Stimulated activated CD4-positive, alpha-beta T cell treated with anti-CD3 and anti-CD28 coated beads, TNF-alpha, amount 100 ng/mL, for 24 hours (primary cell): ENCODE results near the gene TBC1D22A.

ENCODE experiments used
- DNase-seq, 3 experiments: peaks; one replicate each; pipeline ENCODE4 v3.0.0-alpha.2; 2020; ENCODE audit warnings: low read depth in 3 of 3

Gene TBC1D22A

DNA sequence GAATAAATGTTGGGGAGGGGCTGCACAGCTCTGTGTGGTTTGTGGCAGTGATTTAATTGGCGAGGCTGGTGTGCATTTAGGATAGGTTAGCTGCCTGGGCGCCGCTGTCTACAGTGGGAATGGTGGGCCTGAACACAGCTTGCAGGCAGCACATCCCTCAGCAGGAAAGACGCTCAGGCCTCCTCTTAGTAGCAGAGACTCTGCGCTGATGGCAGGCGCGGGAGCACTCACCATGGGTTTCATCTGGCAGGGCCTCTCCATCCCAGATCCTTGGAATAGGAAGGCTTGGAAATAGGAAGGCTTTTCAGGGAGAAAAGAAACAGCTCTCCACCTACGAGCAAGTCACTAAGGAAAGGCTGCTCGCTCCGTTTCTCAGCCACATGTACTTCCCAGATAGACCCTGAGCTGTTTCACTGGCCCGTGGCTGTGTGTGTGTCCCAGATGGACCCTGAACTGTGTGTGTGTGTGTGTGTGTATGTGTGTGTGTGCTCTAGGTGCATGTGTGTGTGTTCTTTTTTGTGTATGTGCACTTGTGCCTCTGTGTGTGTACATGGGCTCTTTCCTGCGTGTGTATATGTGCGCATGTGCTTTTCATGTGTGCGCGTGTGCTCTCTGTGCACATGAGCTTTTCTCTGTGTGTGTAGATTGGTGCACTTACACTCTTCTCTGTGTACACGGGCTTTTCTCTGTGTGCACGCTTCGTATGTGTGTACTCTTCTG lies 144.0 kb downstream of the TBC1D22A start:
- no peak for DNase-seq

DNA sequence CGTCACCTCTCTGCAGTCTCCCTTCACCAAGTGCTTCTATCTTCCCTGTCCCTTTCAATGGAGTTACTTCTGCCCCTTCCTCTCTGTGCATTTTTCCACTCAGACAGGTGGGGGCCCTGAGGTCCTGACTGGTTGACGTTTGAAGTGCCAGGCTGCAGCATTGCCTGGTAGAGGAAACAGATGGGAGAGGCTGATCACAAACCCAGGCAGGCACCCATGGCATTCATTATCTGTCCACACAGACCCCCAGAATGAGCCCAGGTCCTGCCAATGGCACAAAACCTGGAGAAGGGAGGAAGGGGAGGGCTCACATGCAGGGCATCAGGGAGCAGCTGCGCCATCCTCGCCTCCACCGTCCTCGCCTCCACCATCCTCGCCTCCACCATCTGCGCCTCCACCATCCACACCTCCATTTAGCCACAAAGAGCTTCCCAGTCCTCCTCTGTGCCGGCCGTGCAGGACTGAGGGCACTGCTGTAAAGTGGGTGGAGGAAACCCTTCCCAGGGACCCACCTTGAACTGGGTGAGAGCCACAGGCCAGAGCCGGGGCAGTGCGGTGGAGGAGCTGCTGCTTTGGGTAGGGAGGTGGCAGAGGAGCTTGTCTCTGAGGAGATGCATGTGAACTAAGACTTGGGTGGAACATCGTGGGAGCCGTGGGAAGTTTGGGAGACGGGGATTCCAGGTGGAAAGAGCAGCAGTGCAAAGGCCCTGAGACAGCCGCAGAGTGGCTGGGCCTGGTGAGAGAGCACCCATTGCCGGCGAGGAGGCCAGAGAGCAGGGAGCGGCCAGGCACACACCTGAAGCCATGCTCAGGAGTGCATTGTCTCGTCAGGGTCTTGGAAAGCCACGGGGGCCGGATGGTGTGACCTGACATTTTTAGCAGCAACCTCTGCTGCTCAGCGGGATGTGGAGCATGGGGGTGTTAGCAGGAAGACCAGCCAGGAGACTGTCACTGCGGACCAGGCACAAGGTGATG lies 145.1 kb downstream of the TBC1D22A start:
- no peak for DNase-seq

DNA sequence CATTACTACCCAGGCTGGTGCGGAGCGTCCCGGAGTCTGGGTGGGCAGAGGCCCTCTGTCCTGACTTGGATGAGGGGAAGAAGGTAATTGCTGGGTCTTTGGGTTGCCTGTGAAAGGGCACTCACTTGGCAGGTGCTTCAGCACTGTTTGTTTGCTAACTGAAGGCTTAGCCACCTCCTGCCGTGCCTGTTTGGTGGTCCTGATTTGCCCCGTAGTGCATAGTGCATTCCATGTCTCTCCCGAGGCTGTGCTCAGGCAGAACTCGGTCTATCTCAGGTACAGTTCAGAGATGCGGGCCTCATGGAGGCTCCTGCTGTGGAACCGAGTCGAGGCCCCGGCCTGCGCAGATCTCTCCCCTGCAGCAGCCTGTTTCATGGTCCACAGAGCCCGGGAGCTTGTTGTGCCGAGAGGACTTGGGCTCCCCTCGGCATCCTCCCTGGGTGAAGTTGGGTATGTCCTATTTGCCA lies 146.2 kb downstream of the TBC1D22A start:
- no peak for DNase-seq

DNA sequence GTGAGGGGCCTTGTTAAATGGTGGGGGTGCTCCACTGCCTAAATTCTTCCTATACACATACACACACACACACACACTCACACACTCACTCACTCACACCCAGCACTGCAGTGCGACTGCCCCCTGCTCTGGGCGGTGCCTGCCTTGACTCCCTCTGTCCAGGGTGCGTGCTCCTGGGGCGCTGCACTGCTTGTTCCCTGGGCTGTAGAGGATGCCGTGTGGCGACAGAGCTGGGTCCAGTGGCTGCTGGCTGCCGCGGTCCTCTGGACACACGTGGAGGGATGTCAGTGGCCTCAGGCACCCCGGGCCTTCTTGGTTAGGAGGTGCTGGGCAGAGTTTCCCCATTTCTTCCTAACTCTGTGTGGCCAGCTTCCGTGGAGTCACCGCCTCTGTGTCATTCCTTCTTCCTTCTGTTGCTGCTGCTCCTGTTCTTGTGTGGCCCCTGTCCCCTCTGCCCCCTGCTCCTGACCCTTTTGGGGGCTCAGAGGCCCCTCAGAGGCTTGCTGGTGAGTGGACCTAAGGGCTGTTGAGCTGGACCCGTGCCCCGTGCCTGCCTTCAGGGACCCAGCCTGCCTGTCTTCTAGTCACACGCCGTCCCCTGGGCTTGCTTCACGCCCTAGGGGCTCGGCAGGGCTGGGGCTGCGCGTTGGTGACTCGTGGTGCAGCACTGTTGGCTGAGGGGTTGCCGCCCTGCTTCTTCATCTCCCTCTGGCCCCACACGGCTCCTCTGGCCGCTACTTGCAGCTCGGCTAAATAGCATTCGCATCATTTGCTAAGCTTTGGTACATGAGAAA lies 147.0 kb downstream of the TBC1D22A start:
- no peak for DNase-seq

DNA sequence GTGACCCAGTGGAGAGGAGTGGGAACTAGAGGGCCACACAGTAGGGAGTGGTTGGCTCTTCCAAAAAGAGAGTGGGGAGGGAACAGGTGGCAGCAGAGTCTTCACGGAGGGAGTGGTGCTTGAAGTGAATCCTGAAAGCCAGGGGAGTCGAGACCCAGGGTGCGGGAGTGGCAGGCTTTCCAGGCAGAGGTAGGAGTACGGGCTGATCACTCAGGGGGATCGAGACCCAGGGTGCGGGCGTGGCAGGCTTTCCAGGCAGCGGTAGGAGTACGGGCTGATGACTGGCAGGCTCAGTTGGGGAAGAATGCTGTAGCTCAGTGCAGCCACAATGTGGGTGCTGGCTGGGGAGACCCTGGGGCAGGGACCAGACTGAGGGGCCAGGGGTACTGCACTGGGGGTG lies 148.2 kb downstream of the TBC1D22A start:
- no peak for DNase-seq

DNA sequence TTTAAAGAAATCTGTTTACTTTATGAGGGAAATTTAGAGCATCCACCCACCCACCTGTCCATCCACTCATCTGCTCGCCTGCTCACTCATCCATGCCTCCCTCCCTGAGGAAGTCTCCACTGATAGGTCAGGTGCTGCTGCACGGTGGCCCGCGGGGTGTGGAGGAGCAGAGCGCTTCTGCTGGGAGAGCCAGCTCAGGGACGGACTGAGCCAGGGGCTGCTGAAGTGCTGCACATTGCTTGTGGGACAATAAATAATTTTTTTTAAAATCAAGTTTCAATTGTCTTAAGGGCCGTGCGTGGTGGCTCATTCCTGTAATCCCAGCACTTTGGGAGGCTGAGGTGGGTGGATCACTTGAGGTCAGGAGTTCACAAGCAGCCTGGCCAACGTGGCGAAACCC lies 148.9 kb downstream of the TBC1D22A start:
- no peak for DNase-seq

DNA sequence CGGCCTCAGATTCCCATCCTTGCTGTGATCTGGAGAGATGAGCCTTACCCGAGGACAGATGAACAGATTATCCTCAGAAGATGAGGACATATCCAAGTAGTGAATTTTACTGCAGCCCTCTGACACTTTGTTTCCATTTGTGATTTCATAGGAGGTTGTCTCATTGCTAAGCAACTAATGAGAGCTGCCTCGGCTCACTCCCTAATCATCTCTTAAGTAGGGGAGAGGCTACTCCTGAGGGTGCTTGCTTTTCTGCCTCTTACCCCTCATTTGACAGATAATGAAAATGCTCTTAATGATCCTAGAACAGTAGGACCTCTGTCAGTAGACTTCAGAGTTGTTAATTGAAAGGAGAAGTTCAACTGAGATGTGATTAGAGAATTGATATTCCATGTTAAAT lies 150.9 kb downstream of the TBC1D22A start:
- DNase-seq, result no peak

DNA sequence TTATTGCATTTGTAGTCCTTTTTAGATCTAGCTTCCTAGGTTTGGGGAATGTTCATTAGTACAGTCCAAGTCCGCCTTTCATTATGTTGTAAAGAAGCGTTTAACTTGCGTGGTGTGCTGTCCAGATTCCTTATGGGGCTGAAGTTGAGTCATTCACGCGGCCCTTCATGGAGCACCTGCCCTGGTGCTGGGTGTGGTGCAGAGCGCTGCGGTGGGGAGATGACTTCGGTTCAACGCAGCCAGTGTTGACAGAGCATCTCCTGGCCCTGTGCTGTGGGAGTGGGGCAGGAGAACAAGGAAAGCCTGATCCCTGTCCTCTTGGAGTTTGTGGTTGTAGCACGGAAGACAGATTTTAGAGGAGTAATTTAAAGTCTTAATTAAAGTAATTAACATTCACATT lies 152.0 kb downstream of the TBC1D22A start:
- DNase-seq, result no peak

DNA sequence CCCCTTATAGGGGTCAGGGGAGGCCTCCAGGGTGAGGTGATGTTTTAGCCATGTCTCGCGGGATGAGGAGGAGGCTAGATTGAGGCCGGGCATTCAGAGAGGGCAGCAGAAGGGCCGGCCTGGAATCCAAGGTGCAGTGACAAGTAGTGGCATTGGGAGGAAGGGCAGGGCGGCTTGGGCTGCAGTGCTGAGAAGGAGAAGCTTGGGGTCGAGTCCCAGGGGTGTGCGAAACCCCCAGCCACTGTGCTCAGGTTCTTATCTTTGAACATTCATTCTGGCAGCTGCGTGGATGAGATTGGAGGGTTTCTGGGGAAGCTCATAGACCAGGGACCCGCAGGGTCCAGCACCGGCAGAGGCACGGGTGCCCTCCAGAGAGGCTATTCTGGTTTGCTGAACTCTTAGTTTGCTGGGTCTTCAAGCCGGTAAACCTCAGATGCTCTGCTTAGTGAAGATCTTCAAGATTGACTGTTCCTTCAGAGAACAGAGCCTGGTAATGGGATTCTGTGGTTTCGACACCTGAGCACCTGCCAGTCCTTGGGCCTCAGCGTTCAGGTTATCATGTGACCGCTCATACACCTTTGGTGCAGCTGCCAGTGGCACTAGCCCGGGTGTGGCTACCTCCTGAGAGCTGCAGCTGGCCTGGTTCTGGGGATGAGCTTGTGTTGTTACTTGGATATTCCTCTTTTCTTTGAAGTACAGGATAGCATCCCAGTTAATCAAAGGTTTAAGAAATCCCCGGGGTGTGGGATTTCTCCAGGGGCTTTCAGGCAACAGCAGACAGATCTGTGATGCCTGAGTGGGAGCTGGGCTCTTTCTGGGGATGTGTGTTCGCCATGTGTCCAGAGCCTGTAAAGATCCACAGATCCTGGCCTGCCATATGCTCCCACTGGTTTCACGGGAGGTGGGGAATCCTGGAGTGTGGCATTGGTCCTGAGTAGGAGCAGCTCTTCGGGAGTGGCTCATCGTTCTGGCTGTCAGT lies 152.8 kb downstream of the TBC1D22A start:
- DNase-seq, result no peak

DNA sequence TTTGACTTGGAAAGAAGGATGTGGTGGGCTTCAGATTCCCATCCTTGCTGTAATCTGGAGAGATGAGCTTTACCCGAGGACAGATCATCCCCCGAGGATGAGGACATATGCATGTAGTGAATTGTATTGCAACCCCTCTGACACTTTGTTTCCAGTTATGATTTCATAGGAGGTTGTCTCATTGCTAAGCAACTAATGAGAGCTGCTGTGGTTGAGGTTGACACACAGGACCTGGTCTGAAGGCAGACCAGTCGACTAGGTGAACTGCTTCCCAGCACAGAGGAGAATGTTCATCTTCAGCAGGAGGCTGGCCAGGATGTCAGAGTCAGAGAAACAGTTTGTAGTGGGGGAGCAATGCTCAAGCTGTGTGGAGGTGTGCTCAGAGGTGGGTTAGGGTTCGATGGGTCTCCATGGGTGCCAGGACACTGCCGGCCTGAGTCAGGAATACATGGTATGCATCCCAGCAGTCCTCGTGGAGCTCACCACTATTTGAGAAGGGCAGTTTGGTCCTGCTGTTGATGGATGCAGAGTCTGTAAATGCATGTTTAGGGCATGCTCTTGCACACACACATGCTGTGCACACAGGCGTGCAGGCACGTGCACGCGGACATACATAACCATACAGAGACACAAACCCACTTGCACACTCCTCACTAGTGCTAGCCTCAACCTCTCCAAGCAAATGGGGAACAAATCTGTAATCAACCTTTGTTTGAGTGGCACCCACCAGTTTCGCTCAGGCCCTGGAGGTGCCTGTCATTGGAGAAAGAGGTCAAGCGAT lies 153.7 kb downstream of the TBC1D22A start:
- DNase-seq, result no peak

DNA sequence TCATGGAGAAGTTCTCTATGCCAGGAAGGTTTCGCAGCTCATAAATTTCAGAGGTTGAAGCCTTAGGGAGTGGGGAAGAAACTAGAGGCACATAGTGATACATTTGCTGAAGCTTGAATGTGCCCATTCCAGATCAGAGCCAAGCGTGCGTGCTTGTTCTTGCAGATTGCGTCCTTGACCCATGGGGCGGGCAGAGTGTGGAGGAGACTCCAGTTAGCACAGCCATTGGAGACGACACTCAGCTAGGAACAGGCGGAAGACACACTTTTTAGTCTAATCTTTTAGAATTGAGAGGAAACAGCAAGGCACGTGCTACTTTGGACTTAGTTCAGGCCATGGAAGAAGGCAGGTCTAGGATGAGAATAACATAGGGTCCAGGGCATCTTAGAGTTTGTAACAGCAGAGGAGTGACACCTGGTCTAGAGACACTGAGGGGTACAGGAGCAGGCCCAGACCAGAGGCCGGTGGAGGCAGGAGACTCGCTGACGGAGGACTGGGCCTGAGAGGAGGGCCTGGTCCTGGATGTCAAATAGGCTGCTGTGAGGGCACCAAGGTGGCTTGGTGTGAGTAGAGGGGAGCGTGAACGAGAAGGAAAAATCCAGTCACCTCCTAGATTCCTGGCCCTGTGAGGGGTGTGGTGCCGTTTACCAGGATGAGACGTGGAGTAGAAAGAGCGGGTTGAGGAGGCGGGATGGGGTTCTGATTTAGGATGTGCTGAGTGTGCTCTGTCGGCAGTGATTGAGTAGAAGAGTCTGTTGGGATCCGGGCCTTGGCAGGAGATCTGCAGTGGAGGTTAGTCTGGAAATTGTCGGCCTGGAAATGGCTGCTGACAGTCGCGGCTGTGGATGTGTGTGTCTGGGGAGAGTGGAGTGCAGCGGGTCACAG lies 154.7 kb downstream of the TBC1D22A start:
- no peak for DNase-seq

DNA sequence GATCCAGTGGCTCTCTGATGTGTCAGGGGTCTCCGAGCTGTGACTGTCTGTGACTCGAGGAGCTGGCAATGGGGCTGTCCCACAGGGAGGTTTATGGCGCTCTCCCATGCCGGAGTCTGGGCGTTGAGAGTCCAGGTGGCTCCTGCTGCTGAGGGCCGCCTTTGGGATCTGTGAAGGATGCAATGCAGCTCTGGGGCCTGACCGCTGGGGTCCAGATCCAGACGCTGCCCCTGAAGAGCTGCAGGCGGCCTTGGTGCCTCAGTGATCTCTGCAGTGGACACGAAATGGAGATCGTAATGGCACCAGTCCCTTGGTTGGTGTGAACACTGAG lies 155.3 kb downstream of the TBC1D22A start:
- DNase-seq, result no peak

DNA sequence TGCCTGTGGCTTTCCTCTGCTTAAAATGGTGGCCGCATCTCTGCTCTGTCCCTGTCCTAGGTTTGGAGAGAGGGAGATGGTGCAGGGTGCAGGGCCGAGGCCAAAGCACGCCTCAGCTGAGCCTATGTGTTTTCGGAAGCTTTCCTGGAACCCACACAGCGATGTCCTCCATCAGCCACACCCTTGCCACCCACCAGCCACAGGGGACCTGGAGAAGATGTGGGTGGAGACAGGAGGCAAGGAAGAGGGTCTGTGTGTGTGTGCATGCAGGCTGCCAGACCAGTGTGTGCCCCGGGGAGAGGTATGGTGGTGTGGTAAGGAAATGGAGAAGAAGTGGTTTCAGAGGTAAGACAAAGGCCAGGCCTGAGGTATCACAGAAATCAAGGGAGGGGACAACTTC lies 155.7 kb downstream of the TBC1D22A start:
- no peak for DNase-seq

DNA sequence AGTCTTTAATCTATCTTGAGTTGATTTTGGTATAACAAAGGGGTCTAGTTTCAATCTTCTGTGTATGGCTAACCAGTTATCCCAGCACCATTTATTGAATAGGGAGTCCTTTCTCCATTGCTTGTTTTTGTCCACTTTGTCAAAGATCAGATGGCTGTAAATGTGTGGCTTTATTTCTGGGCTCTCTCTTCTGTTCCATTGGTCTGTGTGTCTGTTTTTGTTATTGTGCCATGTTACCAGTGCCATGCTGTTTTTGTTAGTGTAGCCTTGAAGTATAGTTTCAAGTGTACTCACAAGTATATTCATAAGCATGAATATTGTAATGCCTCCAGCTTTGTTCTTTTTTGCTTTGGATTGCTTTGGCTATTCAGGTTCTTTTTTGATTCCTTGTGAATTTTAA lies 159.6 kb downstream of the TBC1D22A start:
- no peak for DNase-seq

DNA sequence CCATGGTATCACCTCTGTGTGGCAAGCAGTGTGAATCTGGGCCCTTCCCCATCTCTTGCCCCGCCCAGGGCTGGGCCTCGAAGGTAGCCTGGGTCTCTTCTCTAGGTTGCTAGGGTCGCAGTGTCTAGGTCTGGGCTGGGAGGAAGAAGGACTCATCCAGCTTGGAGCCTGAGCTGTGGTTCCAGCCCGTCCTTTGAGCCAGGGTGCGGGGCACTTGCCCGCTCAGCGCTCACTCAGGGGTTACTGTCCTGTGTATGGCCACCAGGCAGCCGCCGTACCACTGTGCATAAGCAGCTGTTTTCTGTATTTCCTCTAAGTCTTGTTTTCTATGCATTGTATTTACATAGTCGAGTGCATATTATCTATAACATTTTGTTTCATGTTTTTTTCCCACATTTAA lies 160.9 kb downstream of the TBC1D22A start:
- DNase-seq, result no peak

DNA sequence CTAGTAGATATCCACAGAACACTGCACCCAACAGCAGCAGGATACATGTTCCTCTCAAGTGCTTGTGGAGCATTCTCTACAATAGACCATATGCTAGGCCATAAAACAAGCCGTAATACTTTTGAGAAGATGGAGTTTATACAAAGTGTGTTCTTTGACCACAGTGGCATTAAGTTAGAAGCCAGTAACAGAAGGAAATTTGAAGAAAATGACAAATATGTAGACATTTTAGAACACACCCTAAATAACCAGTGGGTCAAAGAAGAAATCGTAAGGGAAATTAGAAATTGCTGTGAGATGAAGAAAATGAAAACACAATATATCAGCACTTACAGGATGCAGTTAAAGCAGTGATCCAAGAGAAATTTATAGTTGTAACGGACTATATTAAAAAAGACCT lies 163.4 kb downstream of the TBC1D22A start:
- DNase-seq, result no peak

DNA sequence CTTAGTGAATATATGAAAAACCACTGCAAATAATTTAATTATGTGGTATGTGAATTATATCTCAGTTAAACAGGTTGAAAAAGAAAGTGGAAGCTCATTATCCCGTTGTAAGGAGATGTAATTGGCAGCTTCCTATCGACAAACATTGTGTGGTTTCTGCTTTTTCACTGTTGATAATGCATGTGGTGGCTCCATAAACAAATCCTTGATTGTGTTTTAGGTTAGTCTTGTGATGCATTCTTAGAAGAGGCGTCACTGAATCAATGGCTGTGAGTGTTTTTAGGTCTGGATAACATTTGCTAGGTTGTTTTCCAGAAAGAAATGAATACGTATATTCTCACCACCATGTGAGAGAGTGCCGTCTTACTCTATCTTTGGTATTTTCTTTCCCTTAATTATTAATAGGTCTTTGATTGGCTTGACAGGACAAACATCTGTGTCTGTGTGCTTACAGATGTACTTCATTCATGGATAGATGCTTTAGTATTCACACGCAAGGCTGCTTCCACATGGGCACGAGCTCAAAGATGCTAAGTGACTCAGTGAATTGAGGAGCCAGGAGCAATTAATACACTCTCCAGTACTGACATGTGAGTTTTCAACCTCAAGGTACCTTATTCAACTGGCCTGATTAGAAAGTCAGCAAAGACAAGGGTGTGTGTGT lies 166.7 kb downstream of the TBC1D22A start:
- DNase-seq, result no peak

DNA sequence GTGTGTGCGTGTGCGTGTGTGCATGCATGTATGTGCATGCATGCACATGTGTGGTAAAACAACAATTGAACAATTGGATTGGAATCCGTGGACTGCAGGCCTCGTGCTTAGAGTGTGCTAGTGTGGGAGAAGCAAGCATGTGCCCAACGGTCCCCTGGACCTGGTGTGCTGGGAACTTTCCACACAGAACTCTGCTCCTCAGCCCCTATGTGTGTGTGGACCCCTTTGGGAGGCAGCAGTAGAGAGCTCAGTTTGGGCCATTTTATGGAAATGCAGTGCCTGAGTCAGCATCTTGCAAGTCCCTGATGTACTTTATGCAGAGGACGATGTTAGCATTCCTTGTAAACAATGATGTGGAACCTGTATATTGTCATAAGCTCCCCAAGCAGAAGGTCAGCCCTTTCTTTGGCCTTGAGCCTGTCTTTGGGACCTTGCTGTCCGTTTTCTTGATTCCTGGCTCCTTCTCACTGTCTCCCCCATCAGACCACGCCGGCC lies 167.3 kb downstream of the TBC1D22A start:
- no peak for DNase-seq

DNA sequence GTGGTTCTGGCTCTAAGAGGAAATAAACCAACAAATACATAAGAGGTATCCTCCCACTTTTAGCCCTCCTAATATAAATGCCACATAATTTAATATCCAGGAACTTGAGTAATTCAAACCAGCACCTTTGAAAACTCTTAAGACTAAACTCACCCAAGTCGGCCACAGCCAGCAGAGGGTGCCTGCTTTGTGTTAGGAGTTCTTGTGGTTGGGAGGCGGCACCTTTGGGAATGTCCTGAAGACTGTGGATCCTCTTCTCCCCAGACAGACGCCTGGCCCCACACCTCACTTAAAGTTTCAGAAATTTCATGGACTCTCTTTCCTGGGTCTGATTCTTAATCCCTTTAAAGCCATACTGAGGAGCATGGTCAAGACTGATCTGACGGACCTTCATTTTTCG lies 169.0 kb downstream of the TBC1D22A start:
- no peak for DNase-seq
